ENCODE data around the gene GPR146.
"Not testable (repeated sequence)": the region's sequence is repeated elsewhere in the genome, so short reads cannot be mapped to it uniquely, and the experiment has no call there.

Gene GPR146

DNA sequence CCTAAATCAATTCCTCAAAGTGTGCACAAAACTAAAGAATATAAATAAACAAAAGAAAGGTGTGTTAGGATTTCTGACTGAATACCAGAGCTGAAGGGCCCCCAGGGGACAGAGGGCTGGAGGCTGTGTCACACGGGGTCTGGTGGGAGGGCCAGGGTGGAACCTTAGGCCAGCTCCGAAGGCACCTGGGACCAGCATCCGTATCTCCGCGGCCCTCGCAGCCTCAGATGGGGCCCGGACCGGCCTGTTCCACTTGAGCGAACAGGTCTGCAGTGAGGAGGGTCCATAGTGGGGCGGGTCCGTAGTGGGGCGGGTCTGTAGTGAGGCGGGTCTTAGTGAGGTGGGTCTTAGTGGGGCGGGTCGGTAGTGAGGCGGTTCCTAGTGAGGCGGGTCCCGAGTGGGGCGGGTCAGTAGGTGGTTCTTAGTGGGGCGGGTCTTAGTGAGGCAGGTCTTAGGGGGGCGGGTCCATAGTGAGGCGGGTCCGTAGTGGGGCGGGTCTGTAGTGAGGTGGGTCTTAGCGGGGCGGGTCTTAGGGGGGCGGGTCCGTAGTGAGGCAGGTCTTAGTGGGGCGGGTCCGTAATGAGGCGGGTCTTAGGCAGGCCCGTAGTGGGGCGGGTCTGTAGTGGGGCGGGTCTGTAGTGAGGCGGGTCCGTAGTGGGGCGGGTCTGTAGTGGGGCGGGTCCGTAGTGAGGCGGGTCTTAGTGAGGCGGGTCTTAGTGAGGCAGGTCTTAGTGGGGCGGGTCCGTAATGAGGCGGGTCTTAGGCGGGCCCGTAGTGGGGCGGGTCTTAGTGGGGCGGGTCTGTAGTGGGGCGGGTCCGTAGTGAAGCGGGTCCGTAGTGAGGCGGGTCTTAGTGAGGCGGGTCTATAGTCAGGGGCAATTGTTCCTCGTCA lies 15.1 kb downstream of the GPR146 start:
- no peak for DNase-seq

GRCh38 chr7:1060315-1061072 lies 16.1 kb downstream of the GPR146 start:
- no peak for DNase-seq

- DNase-seq = no peak
Measured at GRCh38 chr7:1061180-1061579, 16.8 kb downstream of the GPR146 start.

- DNase-seq = no peak
Measured at GRCh38 chr7:1062296-1063294, 18.2 kb downstream of the GPR146 start.

DNA sequence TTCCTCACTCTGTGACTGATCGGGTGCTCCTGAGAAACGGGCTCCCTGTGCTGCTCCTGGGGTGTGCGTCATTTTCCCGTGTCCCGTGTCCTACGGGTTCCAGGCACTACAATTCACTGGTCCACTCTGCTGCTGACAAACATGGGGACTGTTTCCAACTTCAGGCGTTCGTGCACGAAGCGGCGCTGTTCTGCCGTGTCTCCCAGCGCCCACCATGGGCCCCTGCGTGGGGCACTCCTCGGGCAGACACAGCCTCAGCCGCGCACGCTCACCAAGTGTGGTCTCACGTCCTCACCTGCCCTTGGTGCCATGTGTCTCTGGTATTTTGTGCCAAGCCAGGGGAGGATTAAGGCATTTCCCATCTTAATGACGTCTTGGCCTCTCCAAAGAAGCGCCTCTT lies 19.0 kb downstream of the GPR146 start:
- no peak for DNase-seq

DNA sequence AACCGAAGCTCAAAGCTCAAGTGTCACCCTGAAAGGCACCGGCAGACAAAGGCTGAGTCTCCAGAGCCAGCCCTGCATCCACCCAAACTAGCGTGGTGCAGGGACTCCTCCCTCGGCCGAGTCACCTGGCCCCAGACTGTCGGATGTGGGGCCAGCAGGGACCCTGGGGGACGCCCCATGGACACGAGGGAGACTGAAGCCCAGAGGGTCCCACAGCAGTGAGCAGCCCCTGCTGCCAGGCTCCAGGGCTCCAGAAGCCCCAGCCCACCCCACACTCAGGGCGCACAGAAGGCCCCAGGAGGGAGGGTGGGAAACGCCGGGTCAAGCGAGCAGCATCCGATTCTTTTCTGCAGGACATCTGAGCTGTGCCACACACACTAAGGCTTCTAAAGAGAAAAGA lies 20.2 kb downstream of the GPR146 start:
- no peak for DNase-seq

GRCh38 chr7:1065263-1065584 lies 20.9 kb downstream of the GPR146 start:
- no peak for DNase-seq

DNA sequence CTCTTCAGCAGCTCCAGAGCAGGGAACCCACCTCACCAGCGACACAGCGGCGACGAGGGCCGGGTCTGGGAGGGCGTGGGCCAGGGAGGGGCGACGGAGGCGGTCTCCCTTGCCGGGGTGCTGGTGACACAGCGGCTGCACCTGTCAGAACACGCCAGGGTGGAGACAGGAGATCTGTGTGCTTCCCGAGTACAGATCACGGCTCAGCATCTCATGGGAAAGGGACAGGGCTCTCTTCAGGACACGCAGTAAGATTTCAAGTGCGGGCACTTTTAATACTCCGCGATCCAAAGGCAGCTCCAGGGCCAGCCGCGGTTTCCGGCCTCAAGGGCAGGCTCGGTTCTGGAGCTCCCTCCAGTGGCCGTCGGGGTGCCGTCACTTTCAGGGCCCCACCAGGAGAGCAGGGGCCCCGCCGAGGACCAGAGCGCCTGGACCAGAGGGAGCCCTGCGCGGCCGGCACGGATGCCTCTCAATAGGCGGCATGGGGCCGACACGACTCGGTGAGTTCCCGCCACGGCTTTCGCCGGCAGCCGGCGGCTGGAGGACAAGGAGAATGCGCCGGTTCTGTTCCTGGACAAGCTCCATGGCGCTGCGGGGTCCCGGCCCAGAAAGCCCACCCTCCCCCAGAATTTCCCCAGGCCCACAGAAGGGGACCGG lies 21.4 kb downstream of the GPR146 start:
- DNase-seq = peak in 1 of 2 experiments; percentile 87

DNA sequence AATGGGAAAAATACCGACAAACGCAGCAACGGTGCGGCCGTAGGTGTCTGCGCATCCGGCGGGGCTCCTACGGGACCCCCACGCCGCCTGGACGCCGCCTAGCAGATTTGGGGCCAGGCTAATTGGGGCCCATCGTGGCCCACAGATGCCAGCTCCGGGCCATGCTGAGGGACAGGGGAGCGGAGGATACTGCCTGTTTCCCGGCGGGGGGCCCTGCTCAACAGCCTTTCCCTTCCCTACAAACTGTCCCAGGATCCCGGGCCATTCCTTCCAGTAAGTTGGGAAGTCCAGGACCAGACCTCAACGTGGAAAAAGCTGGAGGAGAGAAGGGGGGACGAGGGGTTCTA lies 21.9 kb downstream of the GPR146 start:
- no peak for DNase-seq

- DNase-seq = no peak
Measured at GRCh38 chr7:1068013-1068412, 23.7 kb downstream of the GPR146 start.

- no peak for DNase-seq
Measured at GRCh38 chr7:1068619-1069018, 24.3 kb downstream of the GPR146 start.

DNA sequence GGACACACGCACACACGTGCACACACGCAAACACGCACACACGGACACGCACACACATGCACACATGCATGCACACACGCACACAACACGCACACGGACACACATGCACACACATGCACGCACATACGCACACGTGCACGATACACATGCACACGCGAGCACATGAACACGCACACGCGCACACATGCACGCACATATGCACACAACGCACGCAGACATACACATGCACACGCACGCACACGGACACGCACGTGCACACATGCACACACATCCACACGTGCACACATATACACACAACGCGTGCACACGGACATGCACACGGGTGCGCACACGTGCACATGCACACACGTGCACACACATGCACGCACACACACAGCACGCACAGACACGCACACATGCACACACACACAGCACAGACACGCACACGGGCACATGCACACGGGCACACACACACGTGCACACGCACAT lies 26.2 kb downstream of the GPR146 start:
- DNase-seq = no peak

GRCh38 chr7:1071731-1072254 lies 27.4 kb downstream of the GPR146 start:
- DNase-seq = no peak

- no peak for DNase-seq
Measured at GRCh38 chr7:1073142-1073977, 29.0 kb downstream of the GPR146 start.

- not testable (repeated sequence) for DNase-seq
Measured at GRCh38 chr7:1074018-1074417, 29.7 kb downstream of the GPR146 start.

DNA sequence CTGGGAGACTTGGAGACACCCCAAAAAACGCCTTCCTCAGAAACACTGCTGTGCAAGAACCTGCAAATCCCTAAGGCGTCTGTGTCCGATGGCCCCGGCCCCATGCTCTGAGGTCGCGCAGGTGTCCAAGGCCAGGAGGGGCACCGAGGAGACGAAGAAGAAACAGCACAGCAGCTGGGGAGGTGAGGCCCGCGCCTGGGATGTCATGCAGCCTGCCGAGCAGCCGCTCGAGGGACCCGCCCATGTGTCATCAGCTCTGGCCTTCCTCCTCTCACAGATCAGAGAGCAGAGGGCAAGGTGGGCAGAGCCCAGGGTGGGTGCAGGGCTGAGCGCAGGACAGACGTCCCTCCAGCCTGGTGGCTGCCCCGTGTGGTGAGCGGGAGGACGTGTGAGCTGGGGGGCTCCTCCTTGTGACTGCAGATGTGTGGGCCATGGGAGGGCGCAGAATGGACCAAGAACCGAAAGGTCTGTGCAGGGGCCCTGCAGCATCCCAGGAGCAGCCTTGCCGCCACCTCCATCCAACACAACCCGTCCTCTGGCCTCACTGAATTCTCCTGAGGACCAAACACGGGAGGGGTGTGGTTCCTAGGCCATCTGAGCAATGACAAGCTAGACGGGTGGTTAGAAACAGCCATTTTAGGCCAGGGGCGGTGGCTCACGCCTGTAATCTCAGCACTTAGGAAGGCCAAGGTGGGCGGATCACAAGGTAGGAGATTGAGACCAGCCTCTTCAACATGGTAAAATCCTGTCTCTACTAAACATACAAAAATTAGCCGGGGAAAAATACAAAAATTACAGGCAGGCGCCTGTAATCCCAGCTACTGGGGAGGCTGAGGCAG lies 30.5 kb downstream of the GPR146 start:
- no peak for DNase-seq

GRCh38 chr7:1076184-1077072 lies 32.1 kb downstream of the GPR146 start:
- no peak for DNase-seq

DNA sequence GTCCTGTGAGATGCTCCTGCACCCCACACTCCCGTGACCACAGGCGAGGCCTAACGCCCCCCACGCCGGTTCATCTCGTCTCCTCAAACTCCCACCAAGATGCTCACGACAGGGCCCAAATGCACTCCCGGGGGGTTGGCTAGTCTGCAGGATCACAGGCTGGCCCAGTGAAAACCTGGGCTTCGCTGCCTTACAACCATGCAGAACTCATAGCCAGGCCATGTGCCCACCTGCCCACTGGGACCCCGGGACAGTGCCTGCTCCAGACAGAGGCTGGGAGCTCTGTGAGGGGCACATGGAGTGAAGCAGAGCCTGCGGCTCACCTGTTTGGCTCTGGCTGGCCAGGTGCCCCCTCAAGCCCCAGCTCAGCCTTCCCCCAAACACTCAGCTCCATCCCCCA lies 34.2 kb downstream of the GPR146 start:
- no peak for DNase-seq

DNA sequence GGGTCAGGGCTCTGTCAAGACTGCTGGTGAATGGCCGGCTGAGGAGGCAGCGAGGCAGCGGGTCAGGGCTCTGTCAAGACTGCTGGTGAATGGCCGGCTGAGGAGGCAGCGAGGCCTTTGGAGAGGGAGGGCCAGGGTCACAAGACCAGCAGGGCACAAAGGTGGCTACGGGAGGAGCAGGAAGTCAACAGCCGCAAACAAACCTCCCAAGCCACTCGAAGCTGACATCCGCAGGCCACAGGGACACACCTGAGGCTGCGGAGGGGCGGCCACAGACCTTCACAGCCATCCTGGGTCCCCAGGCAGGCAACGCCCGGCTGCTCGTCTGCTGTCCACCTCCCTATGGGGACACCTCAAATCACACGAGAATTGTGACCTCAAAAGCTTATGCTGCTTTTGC lies 34.6 kb downstream of the GPR146 start:
- DNase-seq = no peak

All from NCI-H526 (cell line).